HG02981 (cell line): ENCODE results near the gene WIPI1.
"Not testable (repeated sequence)": the region's sequence is repeated elsewhere in the genome, so short reads cannot be mapped to it uniquely, and the experiment has no call there.

Experiments
- ATAC-seq: cut with Tn5 transposase; IDR thresholded peaks from one replicate; pipeline ENCODE4 v1.9.1; 2021; ENCODE audit warnings: mild to moderate bottlenecking, moderate library complexity; ENCODE audit not compliant: unreplicated experiment

The WIPI1 gene, protein sequence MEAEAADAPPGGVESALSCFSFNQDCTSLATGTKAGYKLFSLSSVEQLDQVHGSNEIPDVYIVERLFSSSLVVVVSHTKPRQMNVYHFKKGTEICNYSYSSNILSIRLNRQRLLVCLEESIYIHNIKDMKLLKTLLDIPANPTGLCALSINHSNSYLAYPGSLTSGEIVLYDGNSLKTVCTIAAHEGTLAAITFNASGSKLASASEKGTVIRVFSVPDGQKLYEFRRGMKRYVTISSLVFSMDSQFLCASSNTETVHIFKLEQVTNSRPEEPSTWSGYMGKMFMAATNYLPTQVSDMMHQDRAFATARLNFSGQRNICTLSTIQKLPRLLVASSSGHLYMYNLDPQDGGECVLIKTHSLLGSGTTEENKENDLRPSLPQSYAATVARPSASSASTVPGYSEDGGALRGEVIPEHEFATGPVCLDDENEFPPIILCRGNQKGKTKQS

DNA sequence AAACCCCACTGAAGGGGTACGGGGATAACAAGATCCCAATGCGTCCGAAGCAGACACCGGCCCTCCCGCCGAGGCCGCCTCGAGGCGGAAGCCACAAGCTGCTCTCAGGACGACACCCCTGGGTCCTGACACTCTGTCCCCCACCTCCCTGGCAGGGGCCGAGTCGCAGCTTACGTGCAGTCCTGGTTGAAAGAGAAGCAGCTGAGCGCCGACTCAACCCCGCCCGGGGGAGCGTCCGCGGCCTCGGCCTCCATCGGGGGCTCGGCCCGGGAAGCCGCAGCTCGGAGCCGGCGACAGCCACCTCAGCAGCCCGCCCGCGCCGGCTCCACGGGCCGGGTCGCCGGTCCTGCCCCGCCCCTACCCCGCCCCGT, at the start of gene WIPI1:
Gene WIPI1, minus strand, starts transcription at position 329 of the 371 bp plus-strand sequence. Its CDS starts 75 bp downstream, at position 254.
- peak; percentile 31 for ATAC-seq

DNA sequence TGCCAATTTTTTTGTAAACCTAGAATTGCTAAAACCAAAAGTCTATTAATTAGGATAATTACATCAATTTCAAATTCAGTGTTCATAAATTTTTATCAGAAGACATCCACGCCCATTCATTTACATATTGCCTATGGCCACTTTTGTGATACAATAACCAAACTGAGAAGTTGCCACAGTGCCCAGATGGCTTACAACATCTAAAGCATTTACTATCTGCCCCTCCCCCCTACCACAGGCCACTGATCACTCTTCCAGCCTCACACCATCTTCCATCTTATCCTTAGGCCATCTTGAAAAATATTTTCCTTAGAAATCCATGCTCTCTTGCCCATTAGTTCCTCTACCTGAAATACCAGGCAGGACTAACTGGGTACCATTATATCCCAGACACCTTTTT, 48.7 kb upstream of the WIPI1 start:
- no peak for ATAC-seq

DNA sequence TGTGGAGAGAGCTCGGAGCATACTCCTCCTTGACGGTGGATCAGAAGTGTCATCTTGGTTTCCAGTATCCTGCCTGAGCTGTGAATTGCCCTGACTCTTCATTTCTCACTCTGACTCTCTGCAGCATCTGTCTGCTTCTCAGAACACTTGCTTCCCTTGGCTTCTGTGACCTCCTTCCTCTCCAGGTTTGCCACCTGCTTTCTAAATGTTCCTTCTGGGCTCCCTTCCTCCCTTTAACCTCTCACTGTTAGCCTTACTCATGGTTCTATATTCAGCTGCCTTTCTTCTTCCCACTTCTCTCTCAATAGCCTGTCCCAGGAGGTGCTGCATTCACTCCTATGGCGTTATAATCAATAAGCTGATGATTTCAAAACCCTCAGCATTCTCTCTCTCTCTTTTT, 43.8 kb upstream of the WIPI1 start:
- no peak for ATAC-seq

DNA sequence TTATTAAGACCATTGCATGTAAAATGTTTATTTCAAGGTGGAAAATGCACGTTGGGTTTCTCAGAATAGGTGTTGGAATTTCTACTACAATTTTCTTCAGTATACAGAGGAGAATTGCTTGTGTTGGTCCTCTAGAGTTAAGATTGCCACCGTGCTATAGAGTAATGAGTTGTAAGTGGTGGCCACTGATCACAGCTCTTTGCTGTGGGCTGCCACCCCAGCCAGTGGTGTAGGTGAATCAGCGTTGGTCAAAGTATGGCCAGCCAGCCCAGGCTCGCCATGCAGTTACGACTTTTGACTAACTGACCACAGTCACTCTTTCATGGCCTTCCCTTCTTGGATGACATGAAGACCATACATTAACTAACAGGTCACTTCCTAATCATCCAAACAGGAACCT, 42.3 kb upstream of the WIPI1 start:
- no peak for ATAC-seq

DNA sequence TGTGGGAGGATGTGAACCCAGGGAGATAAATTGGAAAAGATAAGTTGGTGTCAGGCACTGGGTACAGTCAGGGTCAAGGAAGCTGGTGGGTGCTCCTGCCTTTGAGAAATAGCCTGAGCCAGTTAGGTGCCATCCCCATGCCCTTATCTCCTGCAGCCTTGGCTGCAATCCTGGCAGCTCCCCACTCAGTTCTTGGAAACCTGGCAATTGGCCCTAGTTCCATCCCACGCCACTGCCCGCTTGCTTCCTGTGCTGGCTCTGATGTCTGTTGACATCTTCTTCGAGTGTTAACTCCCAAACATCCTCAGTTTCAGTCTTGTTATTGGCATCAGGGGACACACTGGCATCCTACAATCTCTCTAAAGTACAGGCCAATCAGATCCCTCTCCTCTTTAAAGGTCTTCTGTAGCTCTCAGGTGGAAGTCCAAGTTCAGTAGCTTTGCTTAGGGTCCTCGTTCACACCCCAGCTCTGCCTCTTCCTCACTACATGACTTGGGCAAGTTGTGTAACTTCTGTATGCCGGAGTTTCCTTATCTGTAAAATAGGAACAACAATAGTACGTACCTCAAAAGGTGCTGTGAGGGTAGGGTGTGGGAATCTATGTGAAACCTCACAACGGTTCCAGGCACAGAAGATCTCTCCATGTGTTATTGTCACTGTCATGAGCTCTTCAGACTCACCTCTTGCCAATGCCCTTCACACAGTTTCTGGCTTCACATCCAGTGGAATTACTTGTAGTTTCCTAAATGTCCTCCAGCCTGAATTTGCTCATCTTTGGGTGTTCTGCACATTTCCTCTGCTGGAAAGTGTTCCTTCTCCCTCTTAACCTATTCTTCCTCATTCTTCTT, 41.4 kb upstream of the WIPI1 start:
- peak; percentile 5 for ATAC-seq

DNA sequence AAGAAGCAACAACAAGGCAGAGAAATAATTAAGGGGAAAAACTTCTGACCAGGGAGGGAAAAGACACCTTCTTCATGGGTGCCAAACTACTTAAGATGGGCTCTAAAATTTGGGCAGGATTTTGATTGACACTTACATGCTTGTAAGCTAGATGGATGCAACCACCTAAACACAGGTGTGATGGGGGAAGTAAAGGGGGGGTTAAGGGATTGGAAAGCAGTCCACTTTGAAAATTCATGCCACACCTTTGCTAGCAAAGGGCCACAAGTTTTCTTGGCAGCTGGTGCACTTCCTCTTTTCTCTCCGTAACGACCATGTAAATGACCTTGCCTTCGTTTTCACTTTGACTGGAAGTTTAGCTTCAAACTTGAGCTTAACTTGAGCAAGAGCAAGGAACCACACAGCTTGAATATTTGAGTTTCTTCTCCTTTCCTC, 40.6 kb upstream of the WIPI1 start:
- ATAC-seq = peak; percentile 95

DNA sequence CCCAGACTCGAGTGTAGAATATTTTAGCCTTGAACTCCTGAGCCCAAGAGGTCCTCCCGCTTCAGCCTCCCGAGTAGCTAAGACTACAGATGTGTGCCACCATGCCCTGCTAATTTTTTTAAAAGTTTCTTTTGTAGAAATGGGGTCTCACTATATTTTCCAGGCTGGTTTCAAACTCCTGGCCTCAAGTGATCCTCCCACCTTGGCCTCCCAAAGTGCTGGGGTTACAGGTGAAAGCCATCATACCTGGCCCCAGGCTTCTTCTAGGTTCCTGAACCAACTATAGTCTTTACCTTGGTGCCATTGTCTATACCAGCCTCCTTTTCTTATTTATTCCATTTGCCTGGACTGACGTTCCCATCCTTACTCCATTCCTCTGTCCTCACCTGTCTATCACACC, 37.8 kb upstream of the WIPI1 start:
- no peak for ATAC-seq

DNA sequence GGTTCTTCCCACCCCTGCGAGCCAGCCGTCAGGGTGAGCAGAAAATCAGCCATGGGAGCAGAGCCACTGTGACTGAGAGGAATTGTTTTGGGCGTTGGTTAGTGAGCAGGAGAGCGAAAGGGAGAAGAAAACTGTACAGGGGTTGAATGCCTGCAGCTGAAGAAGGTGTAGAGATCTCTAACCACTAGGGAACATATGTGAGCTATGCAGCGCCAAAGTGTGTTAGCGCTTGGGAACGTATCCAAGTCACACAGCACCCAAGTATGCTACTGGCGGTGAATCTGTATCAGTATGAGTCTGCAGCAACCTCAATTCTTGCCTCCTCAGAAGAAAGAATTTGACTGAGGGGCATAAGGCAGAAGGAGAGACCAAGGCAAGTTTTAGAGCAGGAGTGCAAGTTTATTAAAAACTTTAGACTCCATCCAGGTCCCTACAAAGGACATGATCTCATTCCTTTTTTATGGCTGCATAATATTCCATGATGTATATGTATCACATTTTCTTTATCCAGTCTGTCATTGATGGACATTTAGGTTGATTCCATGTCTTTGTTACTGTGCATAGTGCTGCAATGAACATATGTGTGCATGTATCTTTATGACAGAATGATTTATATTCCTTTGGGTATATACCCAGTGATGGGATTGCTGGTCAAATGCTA, 35.2 kb upstream of the WIPI1 start:
- ATAC-seq = not testable (repeated sequence)

DNA sequence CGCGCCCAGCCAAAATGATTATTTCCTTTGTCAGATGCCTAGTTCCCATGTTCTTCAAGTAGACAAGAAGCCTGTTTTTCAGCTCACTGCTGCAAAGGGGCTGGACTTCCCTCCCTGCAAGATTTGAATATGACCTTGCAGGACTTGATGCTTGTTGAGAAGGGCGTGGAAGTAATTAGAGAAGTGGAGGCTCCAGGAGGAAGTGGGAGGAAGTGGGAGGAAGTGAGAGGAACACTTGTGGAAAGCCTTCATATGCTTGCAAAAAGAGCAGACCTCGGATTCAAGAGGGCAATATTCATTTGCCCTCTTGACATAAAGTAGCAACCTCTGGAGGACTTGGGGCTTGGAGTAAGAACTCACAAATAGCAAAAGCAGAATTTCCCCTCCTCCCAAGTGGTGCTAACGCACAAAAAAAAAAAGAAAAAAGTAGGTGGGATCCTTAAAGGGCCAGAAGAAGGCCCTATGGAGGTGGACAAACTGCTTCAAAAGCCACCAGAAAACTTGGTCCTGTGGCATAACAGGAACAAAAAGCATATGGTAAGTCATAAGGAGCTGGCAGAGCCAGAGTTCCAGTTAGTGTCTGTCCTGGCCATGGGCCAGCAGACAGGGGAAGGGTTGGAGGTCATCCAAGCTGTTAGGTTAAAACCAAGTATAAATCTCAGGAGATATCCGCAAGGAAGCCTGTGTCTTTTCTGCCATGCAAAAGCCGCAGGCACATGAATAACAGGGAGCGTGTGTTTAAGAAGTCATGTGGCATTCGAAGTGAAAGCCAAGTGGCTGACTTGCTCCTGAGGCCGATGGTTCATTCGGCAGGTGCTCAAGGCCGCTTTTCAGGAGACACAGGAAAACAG, 34.3 kb upstream of the WIPI1 start:
- no peak for ATAC-seq

DNA sequence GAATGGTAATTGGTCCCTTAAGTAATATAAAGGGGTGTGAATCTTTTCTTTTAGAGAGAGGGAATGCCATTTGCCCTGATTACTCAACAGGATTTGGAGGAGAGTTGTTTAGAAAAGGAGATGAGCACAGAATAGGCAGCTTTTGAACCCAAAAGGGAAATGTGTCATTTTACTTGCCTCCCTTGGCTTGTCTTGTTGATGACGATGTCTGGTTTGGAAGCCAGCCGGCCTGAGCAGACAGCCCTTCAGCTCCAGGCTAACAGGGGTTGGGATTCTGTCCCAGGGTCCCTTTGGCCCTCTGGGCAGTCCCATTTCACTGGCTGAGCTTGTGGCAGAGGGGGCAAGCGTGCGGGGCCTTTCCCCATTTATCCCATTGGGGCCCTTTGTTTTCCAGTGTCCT, 32.6 kb upstream of the WIPI1 start:
- ATAC-seq = no peak

DNA sequence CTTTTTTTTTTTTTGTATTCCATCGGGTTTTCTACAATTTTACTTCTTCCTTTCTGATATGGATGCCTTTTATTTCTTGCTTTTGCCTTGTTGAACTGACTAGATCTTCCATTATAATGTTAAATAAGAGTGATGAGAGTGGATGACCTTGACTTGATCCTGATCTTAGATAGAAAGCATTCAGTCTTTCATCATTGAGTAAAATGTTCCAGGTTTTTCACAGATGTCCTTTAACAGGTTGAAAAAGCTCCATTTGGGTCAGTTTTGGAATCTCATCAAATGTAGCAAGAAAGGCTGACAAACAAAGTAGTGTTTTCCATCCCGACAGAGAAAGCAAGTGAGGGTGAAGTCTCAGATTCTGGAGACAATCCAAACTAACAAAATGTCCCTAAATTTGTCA, 27.2 kb upstream of the WIPI1 start:
- ATAC-seq = no peak

DNA sequence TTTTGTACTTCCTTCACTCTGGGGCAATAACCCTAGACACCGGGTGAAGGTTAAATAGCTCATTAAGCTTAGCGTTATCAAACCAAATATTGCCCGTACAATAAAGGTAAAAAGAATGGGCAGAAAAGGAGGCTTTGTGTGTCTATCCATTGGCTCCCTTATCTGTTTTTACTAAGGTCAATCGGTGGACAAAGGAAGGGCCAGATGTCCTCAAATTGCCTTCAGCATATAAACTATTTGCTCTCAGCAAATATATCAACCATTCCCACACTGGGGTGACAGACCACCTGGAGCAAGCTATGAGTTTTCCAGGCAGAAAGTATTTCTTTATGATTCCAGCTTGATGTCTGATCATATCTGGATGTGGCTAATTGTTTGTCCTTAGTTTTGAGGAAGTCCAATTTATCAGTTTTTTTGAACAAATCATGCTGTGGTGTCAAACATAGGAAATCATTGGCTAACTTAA, 25.3 kb upstream of the WIPI1 start:
- ATAC-seq = no peak

DNA sequence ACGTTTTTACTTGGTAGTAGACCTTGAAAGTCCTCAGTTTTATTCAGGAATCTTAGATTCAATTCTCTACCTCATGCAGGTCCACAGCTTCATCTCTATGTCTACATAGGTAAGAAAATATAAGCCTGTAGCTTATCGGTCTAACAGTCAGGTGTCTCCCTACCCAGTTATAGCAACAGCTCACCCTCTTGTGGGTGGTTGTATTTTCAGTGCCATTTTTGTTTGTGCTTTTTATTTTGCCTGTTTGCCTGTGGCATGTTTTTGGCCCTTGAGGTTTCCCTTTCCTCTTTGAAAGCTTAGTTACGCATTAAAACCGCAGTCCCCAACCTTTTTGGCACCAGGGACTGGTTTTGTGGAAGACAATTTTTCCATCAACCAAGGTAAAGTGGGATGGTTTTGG, 23.6 kb upstream of the WIPI1 start:
- no peak for ATAC-seq

DNA sequence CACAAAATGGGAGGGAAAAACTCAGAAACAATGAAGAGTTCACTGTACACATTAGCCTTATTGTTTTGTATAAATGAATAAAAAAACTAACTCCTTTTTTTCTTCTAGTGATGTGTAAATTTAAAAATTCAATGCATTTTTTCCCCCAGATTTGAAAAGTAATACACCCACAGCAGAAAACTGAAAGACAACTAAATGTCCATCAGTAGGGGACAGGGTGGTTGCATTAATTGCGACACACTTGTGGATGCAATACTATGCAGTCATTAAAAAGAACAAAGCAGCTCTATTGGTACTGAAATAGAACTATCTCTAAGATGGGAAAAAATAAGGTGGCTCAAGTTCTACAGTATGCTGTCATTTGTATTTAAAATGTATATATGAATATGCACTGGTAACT, 13.7 kb upstream of the WIPI1 start:
- no peak for ATAC-seq

DNA sequence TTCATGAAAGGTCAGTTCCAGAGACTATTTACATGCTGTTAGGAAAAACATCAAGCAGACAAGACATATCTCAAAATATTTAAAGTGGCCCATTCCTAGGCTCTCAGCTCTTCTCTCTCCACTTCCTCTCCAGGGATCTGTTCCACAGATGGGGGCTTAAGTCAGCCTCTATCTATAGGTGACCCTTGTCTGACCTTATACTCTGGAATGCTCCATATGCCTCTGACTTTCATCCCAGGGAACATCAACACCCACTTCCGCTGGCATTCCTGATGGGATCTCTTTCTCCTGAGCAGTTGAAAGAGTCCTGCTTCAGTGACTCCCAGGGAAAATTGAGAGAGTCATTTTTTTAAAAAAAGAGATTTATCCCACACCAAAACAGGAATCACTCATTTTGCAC, 11.5 kb upstream of the WIPI1 start:
- no peak for ATAC-seq

DNA sequence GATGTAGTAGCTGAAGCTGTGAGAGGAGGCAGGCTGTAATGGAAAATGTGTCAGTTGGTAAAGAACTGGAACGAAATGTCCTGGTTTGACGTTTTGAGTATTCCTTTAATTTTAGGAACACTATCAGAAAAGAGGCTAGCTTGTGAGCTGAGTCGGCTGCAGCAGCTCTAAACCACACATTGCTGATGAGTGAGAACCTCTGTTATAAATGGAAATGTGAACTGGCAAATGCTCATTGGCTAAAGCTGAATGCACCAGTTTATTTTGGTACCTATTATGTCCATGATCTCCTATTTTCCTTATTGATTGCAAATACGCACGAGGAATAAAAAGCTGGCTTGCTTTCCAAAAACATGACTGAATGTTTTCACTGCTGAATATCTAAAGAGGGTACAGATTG, 11.0 kb upstream of the WIPI1 start:
- no peak for ATAC-seq

DNA sequence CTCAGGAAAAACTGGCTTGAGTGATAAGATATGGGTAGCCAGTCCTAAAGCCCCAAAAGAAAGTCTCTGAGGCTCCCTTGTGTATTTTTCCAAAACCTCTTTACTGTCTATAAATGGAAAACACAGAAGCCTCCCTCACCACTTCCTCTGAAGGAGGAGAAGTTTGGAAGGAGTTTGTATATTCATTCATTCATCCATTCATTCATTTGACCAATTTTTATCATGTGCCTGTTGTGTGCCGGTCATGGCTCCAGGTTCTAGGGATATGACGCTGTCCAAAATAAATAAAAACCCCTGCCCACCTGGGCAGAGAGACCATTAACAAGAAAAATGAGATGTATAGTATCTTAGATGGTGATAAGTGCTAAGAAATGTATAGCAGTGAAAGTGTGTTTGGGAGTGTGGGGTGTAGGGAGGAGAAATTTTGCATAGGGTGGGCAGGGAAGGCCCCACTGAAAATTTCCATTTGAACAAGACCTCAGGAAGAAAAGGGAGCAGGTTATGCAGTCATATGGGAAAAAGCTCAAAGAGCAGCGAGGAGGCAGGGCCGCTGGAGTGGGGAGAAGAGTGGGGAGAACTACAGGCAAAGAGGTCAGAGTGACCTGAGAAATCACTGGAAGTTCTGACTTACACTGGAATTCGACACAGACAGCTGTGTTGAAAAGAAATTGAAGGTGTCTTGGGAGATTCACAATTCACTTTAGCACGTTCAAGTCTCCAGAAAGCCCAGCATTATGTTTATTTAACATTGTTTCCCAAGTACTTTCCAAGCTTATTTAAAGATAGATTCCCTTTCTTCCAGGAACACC, 6.1 kb upstream of the WIPI1 start:
- no peak for ATAC-seq

DNA sequence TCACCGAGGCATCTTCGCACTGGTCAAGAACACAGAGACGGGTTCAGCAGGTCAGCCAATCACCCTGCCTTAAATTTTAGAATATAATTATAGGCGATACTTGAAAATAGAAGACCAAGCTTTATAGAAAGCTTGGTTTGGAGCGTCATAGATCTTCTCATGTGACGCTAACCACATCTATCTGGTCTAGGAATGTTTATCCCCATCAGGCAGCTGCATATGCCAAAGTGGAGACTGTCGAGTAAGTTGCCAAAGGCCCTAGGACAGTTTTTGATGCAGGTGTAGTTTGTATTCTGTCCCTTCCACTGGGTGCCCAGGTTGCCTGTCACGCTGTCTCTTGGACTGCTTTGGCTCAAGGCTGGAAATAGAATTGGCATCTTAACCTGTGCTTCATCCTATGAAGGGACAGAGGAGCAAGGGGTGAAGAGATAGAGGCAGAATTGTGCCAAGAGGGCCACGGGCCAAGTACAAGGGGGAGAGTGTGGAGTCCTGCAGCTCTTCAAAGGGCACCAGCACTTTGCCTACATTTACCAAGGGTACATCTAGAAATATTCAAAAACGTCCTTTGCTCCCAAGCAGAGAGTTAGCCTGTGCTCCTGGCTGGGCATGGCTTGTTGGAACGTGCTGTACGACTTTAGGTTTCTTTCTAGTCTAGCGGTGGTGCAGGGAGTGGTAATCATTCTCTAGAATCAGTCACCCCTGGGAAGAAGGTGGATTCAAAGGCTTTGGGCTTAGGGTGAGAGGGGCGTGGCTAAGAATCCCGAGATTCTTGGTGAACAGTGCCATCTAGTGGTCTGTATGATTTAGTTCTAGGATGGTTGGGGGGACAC, 5.3 kb upstream of the WIPI1 start:
- peak; percentile 40 for ATAC-seq

DNA sequence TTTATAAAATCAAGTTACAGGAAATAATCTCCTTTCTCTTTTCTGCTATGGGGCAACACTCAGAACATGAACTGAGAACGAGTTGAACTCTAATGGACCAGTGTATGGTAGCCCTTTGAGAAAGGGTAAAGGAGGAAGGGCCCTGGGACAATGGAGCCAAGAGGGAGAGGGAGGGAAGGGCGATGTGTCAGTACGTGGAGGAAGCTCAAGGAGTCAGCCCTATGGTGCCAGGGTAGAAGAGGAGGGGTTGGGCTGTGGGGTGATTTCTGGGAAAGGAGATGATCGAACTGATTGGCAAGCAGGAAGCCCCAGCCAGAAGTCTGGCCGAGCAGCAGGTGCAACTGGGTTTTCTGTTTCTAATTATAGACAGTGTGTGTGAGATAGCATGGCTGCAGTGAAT, 4.3 kb upstream of the WIPI1 start:
- ATAC-seq = no peak
